Measurements from ENCODE around the gene ZNF516.
A peak's percentile ranks its signal among the peaks of the same experiment; 100 is the strongest.

ZNF516 gene

GRCh38 chr18:76507830-76508385 lies 12.9 kb upstream of the ZNF516 start:
- no peak for DNase-seq

- DNase-seq: no peak
Observed at GRCh38 chr18:76506974-76507764, 12.1 kb upstream of the ZNF516 start.

- DNase-seq: no peak
Observed at GRCh38 chr18:76506395-76506794, 11.4 kb upstream of the ZNF516 start.

- no peak for DNase-seq
Observed at GRCh38 chr18:76505614-76506013, 10.6 kb upstream of the ZNF516 start.

- no peak for DNase-seq
Observed at GRCh38 chr18:76504749-76505148, 9.7 kb upstream of the ZNF516 start.

- DNase-seq: no peak
Observed at GRCh38 chr18:76503649-76504386, 8.8 kb upstream of the ZNF516 start.

- DNase-seq: no peak
Observed at GRCh38 chr18:76502551-76502950, 7.5 kb upstream of the ZNF516 start.

- no peak for DNase-seq
Observed at GRCh38 chr18:76499637-76500340, 4.7 kb upstream of the ZNF516 start.

GRCh38 chr18:76499021-76499420 lies 4.0 kb upstream of the ZNF516 start:
- DNase-seq: no peak

- DNase-seq: no peak
Observed at GRCh38 chr18:76498064-76498463, 3.0 kb upstream of the ZNF516 start.

- no peak for DNase-seq
Observed at GRCh38 chr18:76497021-76497420, 2.0 kb upstream of the ZNF516 start.

GRCh38 chr18:76496194-76496890 lies 1.3 kb upstream of the ZNF516 start:
- DNase-seq: peak; percentile 26

- DNase-seq: peak; percentile 5
Observed at GRCh38 chr18:76495435-76496193, 572 bp upstream of the ZNF516 start.

GRCh38 chr18:76494231-76495005 lies 624 bp downstream of the ZNF516 start:
- peak; percentile 11 for DNase-seq

- DNase-seq: peak; percentile 8
Observed at GRCh38 chr18:76493213-76494161, 1.6 kb downstream of the ZNF516 start.

GRCh38 chr18:76492669-76493212 lies 2.3 kb downstream of the ZNF516 start:
- peak; percentile 100 for DNase-seq

GRCh38 chr18:76491776-76492668 lies 3.0 kb downstream of the ZNF516 start:
- peak; percentile 38 for DNase-seq

- peak; percentile 73 for DNase-seq
Observed at GRCh38 chr18:76491473-76491775, 3.6 kb downstream of the ZNF516 start.
